SK-N-SH (cell line): ENCODE results near the gene FRMPD1. TPM values are rescaled to one million over a fixed set of nuclear protein-coding genes. Genes with fewer than 3 reads are reported as not detected.

Source experiments
- CTCF ChIA-PET: fragments of 300-600, 350-600 bp; formaldehyde crosslinking; extraction: SDS; loops from one replicate; lab custom pipeline; 2021; lab: Yijun Ruan, JAX
- POLR2A ChIA-PET: fragments of 350-600 bp; sonication (Branson Sonifier 250); formaldehyde crosslinking; extraction: SDS; loops from one replicate; lab custom pipeline; 2020; ENCODE audit warnings: antibody characterized with exemption, inconsistent platforms; lab: Yijun Ruan, JAX
- DNase-seq: peaks from one replicate; pipeline ENCODE4 v3.0.0; 2012
- H2AFZ ChIP-seq: fragments of 200-600 bp; sonication (generic); 2 replicates; pipeline ENCODE4 v1.8.1; 2016; ENCODE audit warnings: antibody characterized with exemption, mild to moderate bottlenecking, low read depth
- H3F3A ChIP-seq: fragments of 200-600 bp; sonication (generic); replicated peaks from 2 replicates; pipeline ENCODE3; 2016; ENCODE audit warnings: antibody characterized with exemption, mild to moderate bottlenecking; ENCODE audit not compliant: insufficient read depth
- H3K27ac ChIP-seq, 2 experiments: fragments of 200-500 bp in 1 of 2; fragments of 200-600 bp in 1 of 2; sonication (Bioruptor generic) in 1 of 2; sonication (generic), shearing (Covaris generic) in 1 of 2; 2 replicates each; pipeline versions ENCODE4 v1.5.1 to v1.6.1; 2014 to 2016; ENCODE audit warnings: low read depth in 2 of 2, inconsistent platforms in 1 of 2, low read length in 1 of 2, mild to moderate bottlenecking in 1 of 2, mixed read lengths in 1 of 2
- H3K27me3 ChIP-seq: fragments of 200-600 bp; sonication (generic), shearing (Covaris generic); 2 replicates; pipeline ENCODE4 v1.6.1; 2016; ENCODE audit warnings: mixed run types; ENCODE audit not compliant: insufficient read depth
- H3K36me3 ChIP-seq, 2 experiments: fragments of 200-500 bp in 1 of 2; fragments of 200-600 bp in 1 of 2; sonication (Bioruptor generic) in 1 of 2; sonication (generic) in 1 of 2; replicated peaks in 1 of 2; 2 replicates each; pipeline versions ENCODE3 to v1.5.1; 2014 to 2016; ENCODE audit warnings: low read length in 1 of 2, mild to moderate bottlenecking in 1 of 2; ENCODE audit not compliant: insufficient read depth in 2 of 2, control insufficient read depth in 1 of 2
- H3K4me1 ChIP-seq, 2 experiments: fragments of 200-500 bp in 1 of 2; fragments of 200-600 bp in 1 of 2; sonication (Bioruptor generic) in 1 of 2; sonication (generic), shearing (Covaris generic) in 1 of 2; 2 replicates each; pipeline versions ENCODE4 v1.5.1 to v1.6.1; 2014 to 2016; ENCODE audit warnings: low read depth in 1 of 2, low read length in 1 of 2, mixed run types in 1 of 2; ENCODE audit not compliant: insufficient read depth in 2 of 2, control insufficient read depth in 1 of 2
- H3K4me2 ChIP-seq: fragments of 200-600 bp; sonication (generic), shearing (Covaris generic); 2 replicates; pipeline ENCODE4 v1.6.1; 2017; ENCODE audit warnings: mixed run types
- H3K4me3 ChIP-seq, 2 experiments: fragments of 200-500 bp in 1 of 2; fragments of 200-600 bp in 1 of 2; sonication (Bioruptor generic) in 1 of 2; sonication (generic), shearing (Covaris generic) in 1 of 2; 2 replicates each; pipeline versions ENCODE4 v1.5.1 to v1.8.1; 2014 to 2016; ENCODE audit warnings: low read depth in 2 of 2, inconsistent platforms in 1 of 2, low read length in 1 of 2, mild to moderate bottlenecking in 1 of 2, mixed read lengths in 1 of 2, moderate library complexity in 1 of 2
- H3K79me2 ChIP-seq: fragments of 200-600 bp; sonication (generic); 2 replicates; pipeline ENCODE4 v1.8.1; 2017; ENCODE audit warnings: mild to moderate bottlenecking; ENCODE audit not compliant: insufficient read depth
- H3K9ac ChIP-seq: fragments of 200-600 bp; sonication (generic); 2 replicates; pipeline ENCODE4 v1.6.1; 2017; ENCODE audit warnings: mixed run types
- H3K9me2 ChIP-seq: fragments of 200-600 bp; sonication (generic); 2 replicates; pipeline ENCODE4 v1.6.1; 2017; ENCODE audit warnings: mixed run types
- H3K9me3 ChIP-seq: fragments of 200-600 bp; sonication (generic); 2 replicates; pipeline ENCODE4 v1.6.1; 2017; ENCODE audit warnings: mixed run types, mild to moderate bottlenecking, moderate library complexity
- H4K20me1 ChIP-seq: fragments of 200-600 bp; sonication (generic); 2 replicates; pipeline ENCODE4 v1.6.1; 2017; ENCODE audit warnings: mild to moderate bottlenecking, mixed run types; ENCODE audit not compliant: insufficient read depth
- CTCF ChIP-seq: fragments of 200-600 bp; sonication (generic); IDR thresholded peaks from 2 replicates; pipeline ENCODE4 v1.6.1; 2017; ENCODE audit warnings: antibody characterized with exemption, mild to moderate bottlenecking, moderate library complexity
- ELF1 ChIP-seq: IDR thresholded peaks from 2 replicates; pipeline ENCODE4 v1.4.0; 2012
- EP300 ChIP-seq, 2 experiments: IDR thresholded peaks; 2 replicates each; pipeline versions ENCODE4 v1.4.0 to v1.6.1; 2012; ENCODE audit warnings: borderline replicate concordance in 1 of 2, low read depth in 1 of 2, low read length in 1 of 2
- PBX3 ChIP-seq: IDR thresholded peaks from 2 replicates; pipeline ENCODE4; 2012
- RAD21 ChIP-seq: IDR thresholded peaks from 2 replicates; pipeline ENCODE4 v1.6.1; 2012; ENCODE audit warnings: mild to moderate bottlenecking, low read length
- WGBS: methylation state at CpG from one replicate; pipeline ENCODE4 v1.1.6; 2017; ENCODE audit warnings: low lambda C conversion rate; 5-methylcytosine and 5-hydroxymethylcytosine counted together
- polyA plus RNA-seq, 3 experiments: library from polyadenylated mRNA; depleted of rRNA; stranded (reverse); fragments of >200 nt; gene quantifications; 2 replicates each; pipeline ENCODE4 v1.2.3, GENCODE V29; 2012

FRMPD1 gene
- polyA plus RNA-seq, 1 of the 3 experiments (the other 2 are of a cell fraction): not detected

GRCh38 chr9:37640246-37640645 lies 10.5 kb upstream of the FRMPD1 start:
- Histone ChIP-seq H3K27ac (no peak overlapping the region), H2AFZ (no peak overlapping the region), H3K4me1 (no peaks in the 10 kb centered on the region), H3K36me3 (no peaks in the 10 kb centered on the region), H3F3A (no peaks in the 10 kb centered on the region), H3K4me2 (no peak overlapping the region), H3K9ac (no peak overlapping the region), H3K9me3 (no peaks in the 10 kb centered on the region), H3K9me2 (no peaks in the 10 kb centered on the region; the same call in 1 of the 2 replicates), H3K4me3 (no peak overlapping the region), H3K27me3 (peaks cover 11% of the 10 kb centered on the region; the same call in 1 of the 2 replicates), H4K20me1 (no peaks in the 10 kb centered on the region), H3K79me2 (no peaks in the 10 kb centered on the region)
- no peak for DNase-seq
- 25% methylated on average over 3 of the region's 3 CpGs for WGBS
- ChIA-PET CTCF (no interaction called here), POLR2A (no interaction called here)
- TF ChIP-seq ELF1 (no peak), PBX3 (no peak)

- ChIA-PET CTCF (no interaction called here), POLR2A (no interaction called here)
- Histone ChIP-seq H3K9me2 (no peaks in the 10 kb centered on the region; the same call in 1 of the 2 replicates), H2AFZ (no peak overlapping the region), H3K9me3 (no peaks in the 10 kb centered on the region), H4K20me1 (no peaks in the 10 kb centered on the region), H3K9ac (no peak overlapping the region), H3K27ac (no peak overlapping the region), H3K4me2 (no peak overlapping the region), H3K36me3 (no peaks in the 10 kb centered on the region), H3K79me2 (no peaks in the 10 kb centered on the region), H3F3A (no peaks in the 10 kb centered on the region), H3K4me3 (no peak overlapping the region), H3K27me3 (peaks cover 11% of the 10 kb centered on the region; the same call in 1 of the 2 replicates), H3K4me1 (no peaks in the 10 kb centered on the region)
- no peak for DNase-seq
- 24% methylated on average over 3 of the region's 3 CpGs for WGBS
- TF ChIP-seq EP300 (IDR thresholded peaks at IDR 0.05; ENCODE audit: borderline replicate concordance in 1 of 2, low read depth in 1 of 2, low read length in 1 of 2) (no peak), PBX3 (no peak), CTCF (no peak)
These were observed 9.4 kb upstream of the FRMPD1 start for GRCh38 chr9:37641331-37641730.

- no peak for DNase-seq
- H3K9me2 ChIP-seq: no peaks in the 10 kb centered on the region; the same call in 1 of the 2 replicates
- no peaks in the 10 kb centered on the region for H3K4me1 ChIP-seq
- CTCF ChIA-PET: interaction anchor here (0.6 kb wide), 1 partner anchor 24 kb away, joined by 3 read pairs; no protein-coding TSS in a partner anchor
- peaks cover 15% of the 10 kb centered on the region; the same call in 1 of the 2 replicates for H3K27me3 ChIP-seq
- H3K4me3 ChIP-seq: no peak overlapping the region
- no peak for TF ChIP-seq RAD21
- no peaks in the 10 kb centered on the region for H3F3A ChIP-seq
- no peak overlapping the region for H3K9ac ChIP-seq
- no peaks in the 10 kb centered on the region for H4K20me1 ChIP-seq
- H3K9me3 ChIP-seq: no peaks in the 10 kb centered on the region
- no peak overlapping the region for H2AFZ ChIP-seq
- POLR2A ChIA-PET: no interaction called here
- no peak overlapping the region for H3K27ac ChIP-seq
- H3K36me3 ChIP-seq: no peaks in the 10 kb centered on the region
- no peaks in the 10 kb centered on the region for H3K79me2 ChIP-seq
- no peak overlapping the region for H3K4me2 ChIP-seq
These were observed 7.5 kb upstream of the FRMPD1 start for GRCh38 chr9:37643214-37643613.
